PC-3 (cell line): Measurements from ENCODE around the gene ATP5F1A. TPM values are rescaled to one million over a fixed set of nuclear protein-coding genes. Genes with fewer than 3 reads are reported as not detected.

ENCODE experiments used
- ATAC-seq: fragments of 200-7000 bp; cut with Tn5 transposase; 2 replicates; pipeline ENCODE4 v1.9.1; 2020; ENCODE audit warnings: mild to moderate bottlenecking, moderate library complexity
- BruUV-seq: library from RNA; stranded (reverse); fragments of 400-500 nt; replicated peaks from 2 replicates; lab custom pipeline; 2021; lab: Mats Ljungman, UMichigan
- CTCF ChIA-PET: fragments of 300-600 bp; sonication (Branson Sonifier 250); formaldehyde crosslinking; loops from one replicate; lab custom pipeline; 2022; ENCODE audit warnings: antibody characterized with exemption; lab: Charles Lee
- POLR2A ChIA-PET: fragments of 300-600 bp; sonication (Branson Sonifier 250); formaldehyde crosslinking; loops from one replicate; lab custom pipeline; 2022; ENCODE audit warnings: antibody characterized with exemption; ENCODE audit not compliant: unreplicated experiment; lab: Charles Lee
- DNase-seq: peaks from one replicate; pipeline ENCODE4 v3.0.0-alpha.2; 2015
- H2AFZ ChIP-seq: fragments of 300-600 bp; sonication (generic); 2 replicates; pipeline ENCODE4 v1.6.0; 2016; ENCODE audit warnings: antibody characterized with exemption, low read length
- H3F3A ChIP-seq: fragments of 300-600 bp; sonication (generic); one replicate; pipeline ENCODE4 v1.6.0; 2017; ENCODE audit warnings: antibody characterized with exemption, low read length, control low read depth, mild to moderate bottlenecking; ENCODE audit not compliant: unreplicated experiment
- H3K27ac ChIP-seq: fragments of 300-600 bp; sonication (generic); 2 replicates; pipeline ENCODE4 v1.5.1; 2016; ENCODE audit warnings: mild to moderate bottlenecking, low read length
- H3K27me3 ChIP-seq: fragments of 300-600 bp; sonication (generic); 2 replicates; pipeline ENCODE4 v1.6.1; 2016; ENCODE audit warnings: low read length, mixed read lengths
- H3K36me3 ChIP-seq: fragments of 300-600 bp; sonication (generic); 2 replicates; pipeline ENCODE4 v1.6.1; 2016; ENCODE audit warnings: low read depth, mixed run types, low read length, mixed read lengths
- H3K4me1 ChIP-seq: fragments of 300-600 bp; sonication (generic); 2 replicates; pipeline ENCODE4 v1.5.1; 2016; ENCODE audit warnings: low read length; ENCODE audit not compliant: insufficient read depth
- H3K4me2 ChIP-seq: fragments of 300-600 bp; sonication (generic); 2 replicates; pipeline ENCODE4 v1.6.0; 2016; ENCODE audit warnings: low read length
- H3K4me3 ChIP-seq: fragments of 300-600 bp; sonication (generic); 2 replicates; pipeline ENCODE4 v1.5.1; 2016; ENCODE audit warnings: mild to moderate bottlenecking, low read length, mixed read lengths
- H3K79me2 ChIP-seq: fragments of 300-600 bp; sonication (generic); 2 replicates; pipeline ENCODE4 v1.6.1; 2017; ENCODE audit warnings: low read length, mixed read lengths
- H3K9ac ChIP-seq: fragments of 300-600 bp; sonication (generic); 2 replicates; pipeline ENCODE4 v1.6.0; 2016; ENCODE audit warnings: mild to moderate bottlenecking, low read length
- H3K9me2 ChIP-seq: fragments of 300-600 bp; sonication (generic); replicated peaks from 2 replicates; pipeline ENCODE4 v1.6.1; 2016; ENCODE audit warnings: mixed run types, low read length, mixed read lengths
- H3K9me3 ChIP-seq: fragments of 300-600 bp; sonication (generic); 2 replicates; pipeline ENCODE4 v1.6.1; 2016; ENCODE audit warnings: low read length, mixed read lengths
- H4K20me1 ChIP-seq: fragments of 300-600 bp; sonication (generic); 2 replicates; pipeline ENCODE4 v1.6.1; 2016; ENCODE audit warnings: low read length, mixed read lengths
- EZH2 ChIP-seq: fragments of 300-600 bp; sonication (generic); IDR thresholded peaks from one replicate; pipeline ENCODE4 v1.6.1; 2017; ENCODE audit warnings: antibody characterized with exemption, mild to moderate bottlenecking, low read length; ENCODE audit not compliant: unreplicated experiment
- EZH2phosphoT487 ChIP-seq: fragments of 300-600 bp; sonication (generic); IDR thresholded peaks from 2 replicates; pipeline ENCODE4 v1.6.1; 2018; ENCODE audit warnings: mild to moderate bottlenecking, antibody characterized with exemption, low read length, borderline replicate concordance
- intact Hi-C: fragments of 100-400 bp; cut with micrococcal nuclease; formaldehyde crosslinking; loops from 2 replicates; pipeline ENCODE4 v1.9.0; 2023
- total RNA-seq: library from RNA; depleted of rRNA; stranded (reverse); fragments of >200 nt; gene quantifications from 2 replicates; pipeline ENCODE4 v1.2.3, GENCODE V29; 2014
- TF ChIP-seq, protein P1 (sequence below): fragments of 300-600 bp; sonication (generic); conservative IDR thresholded peaks from 2 replicates; pipeline ENCODE4 v1.5.1; 2017; ENCODE audit warnings: antibody characterized with exemption, low read depth, mild to moderate bottlenecking, low read length

ATP5F1A gene
- total RNA-seq, 1 experiment from 2014 or later: 243 TPM

- intact Hi-C loops: no loop called here
Observed at GRCh38 chr18:46070815-46071652, 27.1 kb downstream of the ATP5F1A start.

GRCh38 chr18:46070232-46070631, 27.9 kb downstream of the ATP5F1A start:
- Histone ChIP-seq H4K20me1 (no peaks in the 10 kb centered on the region), H2AFZ (no peak overlapping the region), H3K4me2 (no peak overlapping the region), H3K27ac (no peak overlapping the region), H3F3A (no peaks in the 10 kb centered on the region), H3K9ac (no peak overlapping the region), H3K79me2 (no peaks in the 10 kb centered on the region), H3K9me2 (no peaks in the 10 kb centered on the region), H3K36me3 (no peaks in the 10 kb centered on the region; the same call in 1 of the 2 replicates), H3K4me1 (no peaks in the 10 kb centered on the region), H3K9me3 (no peaks in the 10 kb centered on the region), H3K27me3 (no peaks in the 10 kb centered on the region), H3K4me3 (no peak overlapping the region)
- ATAC-seq (no peak), DNase-seq (no peak)
- TF ChIP-seq EZH2phosphoT487 (no peak), EZH2 (no peak)
- TF ChIP-seq, protein P1, sequence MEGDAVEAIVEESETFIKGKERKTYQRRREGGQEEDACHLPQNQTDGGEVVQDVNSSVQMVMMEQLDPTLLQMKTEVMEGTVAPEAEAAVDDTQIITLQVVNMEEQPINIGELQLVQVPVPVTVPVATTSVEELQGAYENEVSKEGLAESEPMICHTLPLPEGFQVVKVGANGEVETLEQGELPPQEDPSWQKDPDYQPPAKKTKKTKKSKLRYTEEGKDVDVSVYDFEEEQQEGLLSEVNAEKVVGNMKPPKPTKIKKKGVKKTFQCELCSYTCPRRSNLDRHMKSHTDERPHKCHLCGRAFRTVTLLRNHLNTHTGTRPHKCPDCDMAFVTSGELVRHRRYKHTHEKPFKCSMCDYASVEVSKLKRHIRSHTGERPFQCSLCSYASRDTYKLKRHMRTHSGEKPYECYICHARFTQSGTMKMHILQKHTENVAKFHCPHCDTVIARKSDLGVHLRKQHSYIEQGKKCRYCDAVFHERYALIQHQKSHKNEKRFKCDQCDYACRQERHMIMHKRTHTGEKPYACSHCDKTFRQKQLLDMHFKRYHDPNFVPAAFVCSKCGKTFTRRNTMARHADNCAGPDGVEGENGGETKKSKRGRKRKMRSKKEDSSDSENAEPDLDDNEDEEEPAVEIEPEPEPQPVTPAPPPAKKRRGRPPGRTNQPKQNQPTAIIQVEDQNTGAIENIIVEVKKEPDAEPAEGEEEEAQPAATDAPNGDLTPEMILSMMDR: no peak
- no TSS peak for BruUV-seq
- ChIA-PET CTCF (interaction anchor here (0.5 kb wide), 1 partner anchor 162 kb away, joined by 4 read pairs; no protein-coding TSS in a partner anchor), POLR2A (no interaction called here)
- intact Hi-C loops: no loop called here

More at GRCh38 chr18:46070815-46071652, 27.1 kb downstream of the ATP5F1A start:
- Histone ChIP-seq H3K9ac (no peak overlapping the region), H3K4me2 (0 out of 2 replicates have a peak overlapping the region, but pooled peaks have one; percentile 60), H3F3A (no peaks in the 10 kb centered on the region), H3K4me3 (no peak overlapping the region; the same call in 1 of the 2 replicates), H3K4me1 (no peaks in the 10 kb centered on the region), H4K20me1 (no peaks in the 10 kb centered on the region), H3K9me2 (no peaks in the 10 kb centered on the region), H3K36me3 (no peaks in the 10 kb centered on the region; the same call in 1 of the 2 replicates), H3K79me2 (no peaks in the 10 kb centered on the region), H3K27me3 (no peaks in the 10 kb centered on the region), H3K9me3 (no peaks in the 10 kb centered on the region), H3K27ac (no peak overlapping the region), H2AFZ (no peak overlapping the region)
- ATAC-seq (no peak), DNase-seq (no peak)
- POLR2A ChIA-PET: no interaction called here
- TF ChIP-seq, protein P1: no peak
- TF ChIP-seq EZH2phosphoT487: no peak
- TF ChIP-seq EZH2: no peak
- CTCF ChIA-PET: no interaction called here
- BruUV-seq: no TSS peak

DNA sequence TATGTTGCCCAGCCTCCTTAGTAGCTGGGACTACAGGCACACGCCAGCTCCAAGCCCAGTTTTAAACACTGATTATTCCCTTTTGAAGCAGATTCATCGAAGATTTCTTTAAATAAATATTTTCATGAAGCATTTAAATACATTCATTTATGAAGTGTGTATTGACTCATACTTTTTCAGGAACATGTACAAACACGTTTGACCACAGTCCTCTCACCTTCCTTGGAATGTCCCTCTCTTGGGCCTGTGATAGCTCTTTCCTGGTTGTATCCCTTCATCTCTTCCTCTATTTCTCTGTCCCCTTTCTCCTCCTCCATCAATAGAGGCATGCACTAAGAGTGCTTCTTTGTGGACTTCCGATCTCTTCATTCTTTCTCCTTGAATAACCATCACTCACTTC, 28.6 kb downstream of the ATP5F1A start:
- H3K9me3 ChIP-seq: no peaks in the 10 kb centered on the region
- H3K36me3 ChIP-seq: no peaks in the 10 kb centered on the region; the same call in 1 of the 2 replicates
- no peaks in the 10 kb centered on the region for H3K4me1 ChIP-seq
- TF ChIP-seq EZH2: no peak
- no peak for TF ChIP-seq EZH2phosphoT487
- TF ChIP-seq, protein P1: no peak
- H3K4me3 ChIP-seq: no peak overlapping the region
- CTCF ChIA-PET: interaction anchor here (0.5 kb wide), 1 partner anchor 161 kb away, joined by 4 read pairs; no protein-coding TSS in a partner anchor
- H3K9ac ChIP-seq: no peak overlapping the region
- H3K9me2 ChIP-seq: no peaks in the 10 kb centered on the region
- ATAC-seq (0 out of 2 replicates have a peak, but pooled peaks have one; percentile 12), DNase-seq (peak; percentile 12)
- no TSS peak for BruUV-seq
- H3K79me2 ChIP-seq: no peaks in the 10 kb centered on the region
- POLR2A ChIA-PET: no interaction called here
- H3K4me2 ChIP-seq: no peak overlapping the region
- H3F3A ChIP-seq: no peaks in the 10 kb centered on the region
- H3K27me3 ChIP-seq: no peaks in the 10 kb centered on the region
- no peaks in the 10 kb centered on the region for H4K20me1 ChIP-seq
- intact Hi-C loops: no loop called here
- no peak overlapping the region for H3K27ac ChIP-seq
- no peak overlapping the region for H2AFZ ChIP-seq
